D721Med (cell line): ENCODE results near the gene ARHGEF7.

Source experiments
- DNase-seq: peaks from one replicate; pipeline ENCODE4 v3.0.0; 2011; ENCODE audit warnings: low spot score; ENCODE audit not compliant: insufficient read length
- FAIRE-seq: peaks from 2 replicates; lab custom pipeline; 2011; peaks lifted over from hg19 to GRCh38; lab: Jason Lieb, UNC
- CTCF ChIP-seq: IDR thresholded peaks from 2 replicates; pipeline ENCODE4 v1.5.1; 2012; ENCODE audit warnings: mild to moderate bottlenecking, control low read depth; ENCODE audit not compliant: insufficient read depth; ENCODE audit errors: missing control alignments

ARHGEF7 gene

GRCh38 chr13:111210544-111211469, 95.7 kb downstream of the ARHGEF7 start:
- FAIRE-seq: no peak

GRCh38 chr13:111211789-111212516, 96.8 kb downstream of the ARHGEF7 start:
- no peak for FAIRE-seq
- TF ChIP-seq CTCF: no peak
- no peak for DNase-seq

More at GRCh38 chr13:111210544-111211469, 95.7 kb downstream of the ARHGEF7 start:
- no peak for DNase-seq
- no peak for TF ChIP-seq CTCF

- TF ChIP-seq CTCF: no peak
- DNase-seq (no peak), FAIRE-seq (no peak)
Measured at GRCh38 chr13:111212517-111212873, 97.4 kb downstream of the ARHGEF7 start.

- no peak for TF ChIP-seq CTCF
- FAIRE-seq (no peak), DNase-seq (no peak)
Measured at GRCh38 chr13:111213964-111214726, 99.0 kb downstream of the ARHGEF7 start.

- no peak for FAIRE-seq
- DNase-seq: no peak
- TF ChIP-seq CTCF: no peak
Measured at GRCh38 chr13:111215081-111216047, 100.3 kb downstream of the ARHGEF7 start.

GRCh38 chr13:111216166-111216960, 101.3 kb downstream of the ARHGEF7 start:
- DNase-seq (no peak), FAIRE-seq (no peak)
- peak; percentile 38 for TF ChIP-seq CTCF
